HepG2 (cell line): ENCODE data around the gene ZBTB20. TPM values are rescaled to one million over a fixed set of nuclear protein-coding genes. Genes with fewer than 3 reads are reported as not detected.

ENCODE experiments used
- ELF1 ChIP-seq: sonication (generic); formaldehyde crosslinking; IDR thresholded peaks from 2 replicates; pipeline ENCODE4 v1.4.0; 2020; ENCODE audit warnings: missing genetic modification reagents
- FOSL1 ChIP-seq: sonication (generic); formaldehyde crosslinking; IDR thresholded peaks from 2 replicates; pipeline ENCODE4 v1.9.0; 2021; ENCODE audit warnings: missing genetic modification reagents, borderline replicate concordance
- FOXC1 ChIP-seq: sonication (generic); formaldehyde crosslinking; IDR thresholded peaks from 2 replicates; pipeline ENCODE4 v1.8.0; 2022; ENCODE audit warnings: mild to moderate bottlenecking, missing genetic modification reagents, borderline replicate concordance
- NFYC ChIP-seq: IDR thresholded peaks from 2 replicates; pipeline ENCODE4 v1.6.1; 2016; ENCODE audit warnings: missing genetic modification reagents, missing compliant biosample characterization
- PAXIP1 ChIP-seq: sonication (generic); formaldehyde crosslinking; conservative IDR thresholded peaks from 2 replicates; pipeline ENCODE4 v1.4.0; 2020; ENCODE audit warnings: mild to moderate bottlenecking, missing genetic modification reagents, moderate library complexity
- SALL1 ChIP-seq: sonication (generic); formaldehyde crosslinking; IDR thresholded peaks from 2 replicates; pipeline ENCODE4 v1.8.0; 2022; ENCODE audit warnings: mild to moderate bottlenecking, missing genetic modification reagents
- SOX13 ChIP-seq, 3 experiments: fragments of 450-650 bp in 1 of 3; sonication (generic) in 1 of 3; formaldehyde crosslinking in 1 of 3; IDR thresholded peaks in 2 of 3; conservative IDR thresholded peaks in 1 of 3; 2 replicates each; pipeline versions ENCODE4 v1.5.0 to v1.6.1; 2016 to 2020; ENCODE audit warnings: antibody characterized with exemption in 1 of 3, mild to moderate bottlenecking in 1 of 3, missing compliant biosample characterization in 1 of 3, missing genetic modification reagents in 1 of 3, moderate library complexity in 1 of 3
- TAF1 ChIP-seq: sonication (generic); formaldehyde crosslinking; IDR thresholded peaks from 2 replicates; pipeline ENCODE4 v1.4.0; 2020; ENCODE audit warnings: missing genetic modification reagents
- ZC3H13 ChIP-seq: sonication (generic); formaldehyde crosslinking; IDR thresholded peaks from 2 replicates; pipeline ENCODE4 v1.8.1; 2023; ENCODE audit warnings: mild to moderate bottlenecking, missing genetic modification reagents, moderate library complexity
- ZMYM4 ChIP-seq: sonication (generic); formaldehyde crosslinking; IDR thresholded peaks from 2 replicates; pipeline ENCODE4 v1.8.1; 2023; ENCODE audit warnings: mild to moderate bottlenecking, missing genetic modification reagents
- ZNF460 ChIP-seq: sonication (generic); formaldehyde crosslinking; IDR thresholded peaks from 2 replicates; pipeline ENCODE4 v1.5.1; 2020; ENCODE audit warnings: missing genetic modification reagents, mild to moderate bottlenecking, borderline replicate concordance
- ZNF484 ChIP-seq: sonication (generic); formaldehyde crosslinking; IDR thresholded peaks from 2 replicates; pipeline ENCODE4 v1.5.1; 2020; ENCODE audit warnings: mild to moderate bottlenecking, low read depth, missing genetic modification reagents, borderline replicate concordance
- ZNF501 ChIP-seq: sonication (generic); formaldehyde crosslinking; IDR thresholded peaks from 2 replicates; pipeline ENCODE4 v1.5.1; 2020; ENCODE audit warnings: mild to moderate bottlenecking, moderate library complexity, missing genetic modification reagents
- ZNF615 ChIP-seq: sonication (generic); formaldehyde crosslinking; IDR thresholded peaks from 2 replicates; pipeline ENCODE4 v1.5.0; 2020; ENCODE audit warnings: mild to moderate bottlenecking, missing genetic modification reagents, borderline replicate concordance
- ZNF737 ChIP-seq: sonication (generic); formaldehyde crosslinking; IDR thresholded peaks from 2 replicates; pipeline ENCODE4 v1.5.0; 2020; ENCODE audit warnings: missing genetic modification reagents, mild to moderate bottlenecking, borderline replicate concordance
- ZSCAN30 ChIP-seq: sonication (generic); formaldehyde crosslinking; IDR thresholded peaks from 2 replicates; pipeline ENCODE4 v1.5.0; 2020; ENCODE audit warnings: mild to moderate bottlenecking, missing genetic modification reagents
- polyA plus RNA-seq, 8 experiments: library from polyadenylated mRNA; depleted of rRNA in 3 of 8; stranded (reverse) in 7 of 8; unstranded in 1 of 8; fragments of >200 nt; fragmentation: Illumina TruSeq in 4 of 8; extraction: Trizol in 4 of 8; gene quantifications; 2 replicates each; pipeline versions ENCODE4 v1.2.1 to v1.2.3, GENCODE V29; 2011 to 2016; ENCODE audit warnings: low read depth in 4 of 8, missing spikeins in 1 of 8, mixed read lengths in 1 of 8; ENCODE audit not compliant: insufficient read depth in 1 of 8
- total RNA-seq, 5 experiments: library from RNA; depleted of rRNA; stranded (reverse); fragments of >200 nt; fragmentation: Illumina TruSeq; extraction: Trizol; gene quantifications; 2 replicates each; pipeline ENCODE4 v1.2.3, GENCODE V29; 2016; ENCODE audit warnings: low read depth in 1 of 5
- TF ChIP-seq, protein P1 (sequence below): sonication (generic); formaldehyde crosslinking; IDR thresholded peaks from 2 replicates; pipeline ENCODE4 v1.4.0; 2020; ENCODE audit warnings: missing genetic modification reagents
- TF ChIP-seq, protein P2 (sequence below): sonication (generic); formaldehyde crosslinking; conservative IDR thresholded peaks from 2 replicates; pipeline ENCODE4 v1.5.0; 2020; ENCODE audit warnings: missing genetic modification reagents
- TF ChIP-seq, protein P3 (sequence below): sonication (generic); formaldehyde crosslinking; IDR thresholded peaks from 2 replicates; pipeline ENCODE4 v1.8.1; 2023; ENCODE audit warnings: missing genetic modification reagents, mild to moderate bottlenecking, borderline replicate concordance

The ZBTB20 gene
- total and polyA plus RNA-seq, 2 of the 13 experiments (the other 11 are each of a cell fraction or from before 2014, with no cell fraction given) = 1.9 to 8.8 TPM

DNA sequence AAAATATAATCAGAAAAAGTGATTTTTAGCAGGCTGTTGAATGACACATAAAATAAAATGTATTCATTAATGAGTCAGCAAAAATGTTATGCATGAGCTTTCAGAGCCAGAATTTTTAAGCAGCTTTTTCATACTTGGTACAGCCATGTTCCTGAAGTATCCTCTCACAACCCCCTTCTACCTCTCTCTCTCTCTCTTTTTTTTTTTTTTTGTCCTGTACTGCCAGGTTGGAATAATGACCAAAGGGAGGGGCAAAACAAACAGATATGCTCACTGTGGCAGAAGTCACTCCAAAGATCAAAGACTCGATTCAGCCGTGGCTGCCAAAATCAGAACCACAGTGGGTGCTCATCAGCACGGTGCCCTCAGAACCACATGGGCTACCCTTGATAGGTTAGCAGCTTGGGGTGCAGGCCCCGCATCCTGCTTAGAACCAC, 383.0 kb downstream of the ZBTB20 start (continued):
- TF ChIP-seq FOXC1 (CRISPR knock-in tag) (no peak), SOX13 (IDR thresholded peaks at IDR 0.05) (no peak), SOX13 (CRISPR knock-in tag; conservative IDR thresholded peaks at IDR 0.05 in 1 of 2, IDR thresholded peaks at IDR 0.05 in 1 of 2) (peak in 1 of 2 experiments; percentile 15; a peak in 1 of 4 replicates), ZNF484 (CRISPR knock-in tag) (no peak), ELF1 (CRISPR knock-in tag) (no peak), ZNF737 (CRISPR knock-in tag) (no peak), ZNF501 (CRISPR knock-in tag) (no peak), SALL1 (CRISPR knock-in tag) (peak; percentile 24; the same call in 1 of the 2 replicates), ZSCAN30 (CRISPR knock-in tag) (no peak), FOSL1 (CRISPR knock-in tag) (no peak), ZNF460 (CRISPR knock-in tag) (no peak), ZC3H13 (CRISPR knock-in tag) (no peak), PAXIP1 (peak; percentile 29; the same call in 1 of the 2 replicates), ZMYM4 (0 out of 2 replicates have a peak, but pooled peaks have one; percentile 18), TAF1 (CRISPR knock-in tag) (no peak), NFYC (CRISPR knock-in tag) (no peak), ZNF615 (no peak)
- TF ChIP-seq, protein P1, sequence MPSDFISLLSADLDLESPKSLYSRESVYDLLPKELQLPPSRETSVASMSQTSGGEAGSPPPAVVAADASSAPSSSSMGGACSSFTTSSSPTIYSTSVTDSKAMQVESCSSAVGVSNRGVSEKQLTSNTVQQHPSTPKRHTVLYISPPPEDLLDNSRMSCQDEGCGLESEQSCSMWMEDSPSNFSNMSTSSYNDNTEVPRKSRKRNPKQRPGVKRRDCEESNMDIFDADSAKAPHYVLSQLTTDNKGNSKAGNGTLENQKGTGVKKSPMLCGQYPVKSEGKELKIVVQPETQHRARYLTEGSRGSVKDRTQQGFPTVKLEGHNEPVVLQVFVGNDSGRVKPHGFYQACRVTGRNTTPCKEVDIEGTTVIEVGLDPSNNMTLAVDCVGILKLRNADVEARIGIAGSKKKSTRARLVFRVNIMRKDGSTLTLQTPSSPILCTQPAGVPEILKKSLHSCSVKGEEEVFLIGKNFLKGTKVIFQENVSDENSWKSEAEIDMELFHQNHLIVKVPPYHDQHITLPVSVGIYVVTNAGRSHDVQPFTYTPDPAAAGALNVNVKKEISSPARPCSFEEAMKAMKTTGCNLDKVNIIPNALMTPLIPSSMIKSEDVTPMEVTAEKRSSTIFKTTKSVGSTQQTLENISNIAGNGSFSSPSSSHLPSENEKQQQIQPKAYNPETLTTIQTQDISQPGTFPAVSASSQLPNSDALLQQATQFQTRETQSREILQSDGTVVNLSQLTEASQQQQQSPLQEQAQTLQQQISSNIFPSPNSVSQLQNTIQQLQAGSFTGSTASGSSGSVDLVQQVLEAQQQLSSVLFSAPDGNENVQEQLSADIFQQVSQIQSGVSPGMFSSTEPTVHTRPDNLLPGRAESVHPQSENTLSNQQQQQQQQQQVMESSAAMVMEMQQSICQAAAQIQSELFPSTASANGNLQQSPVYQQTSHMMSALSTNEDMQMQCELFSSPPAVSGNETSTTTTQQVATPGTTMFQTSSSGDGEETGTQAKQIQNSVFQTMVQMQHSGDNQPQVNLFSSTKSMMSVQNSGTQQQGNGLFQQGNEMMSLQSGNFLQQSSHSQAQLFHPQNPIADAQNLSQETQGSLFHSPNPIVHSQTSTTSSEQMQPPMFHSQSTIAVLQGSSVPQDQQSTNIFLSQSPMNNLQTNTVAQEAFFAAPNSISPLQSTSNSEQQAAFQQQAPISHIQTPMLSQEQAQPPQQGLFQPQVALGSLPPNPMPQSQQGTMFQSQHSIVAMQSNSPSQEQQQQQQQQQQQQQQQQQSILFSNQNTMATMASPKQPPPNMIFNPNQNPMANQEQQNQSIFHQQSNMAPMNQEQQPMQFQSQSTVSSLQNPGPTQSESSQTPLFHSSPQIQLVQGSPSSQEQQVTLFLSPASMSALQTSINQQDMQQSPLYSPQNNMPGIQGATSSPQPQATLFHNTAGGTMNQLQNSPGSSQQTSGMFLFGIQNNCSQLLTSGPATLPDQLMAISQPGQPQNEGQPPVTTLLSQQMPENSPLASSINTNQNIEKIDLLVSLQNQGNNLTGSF (CRISPR knock-in tag) = no peak
- TF ChIP-seq, protein P2, sequence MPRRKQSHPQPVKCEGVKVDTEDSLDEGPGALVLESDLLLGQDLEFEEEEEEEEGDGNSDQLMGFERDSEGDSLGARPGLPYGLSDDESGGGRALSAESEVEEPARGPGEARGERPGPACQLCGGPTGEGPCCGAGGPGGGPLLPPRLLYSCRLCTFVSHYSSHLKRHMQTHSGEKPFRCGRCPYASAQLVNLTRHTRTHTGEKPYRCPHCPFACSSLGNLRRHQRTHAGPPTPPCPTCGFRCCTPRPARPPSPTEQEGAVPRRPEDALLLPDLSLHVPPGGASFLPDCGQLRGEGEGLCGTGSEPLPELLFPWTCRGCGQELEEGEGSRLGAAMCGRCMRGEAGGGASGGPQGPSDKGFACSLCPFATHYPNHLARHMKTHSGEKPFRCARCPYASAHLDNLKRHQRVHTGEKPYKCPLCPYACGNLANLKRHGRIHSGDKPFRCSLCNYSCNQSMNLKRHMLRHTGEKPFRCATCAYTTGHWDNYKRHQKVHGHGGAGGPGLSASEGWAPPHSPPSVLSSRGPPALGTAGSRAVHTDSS = no peak
- TF ChIP-seq, protein P3, sequence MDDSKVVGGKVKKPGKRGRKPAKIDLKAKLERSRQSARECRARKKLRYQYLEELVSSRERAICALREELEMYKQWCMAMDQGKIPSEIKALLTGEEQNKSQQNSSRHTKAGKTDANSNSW (CRISPR knock-in tag) = no peak
